ENCODE results near the gene EGR1.
"Not testable (repeated sequence)": the region's sequence is repeated elsewhere in the genome, so short reads cannot be mapped to it uniquely, and the experiment has no call there.

Gene EGR1

DNA sequence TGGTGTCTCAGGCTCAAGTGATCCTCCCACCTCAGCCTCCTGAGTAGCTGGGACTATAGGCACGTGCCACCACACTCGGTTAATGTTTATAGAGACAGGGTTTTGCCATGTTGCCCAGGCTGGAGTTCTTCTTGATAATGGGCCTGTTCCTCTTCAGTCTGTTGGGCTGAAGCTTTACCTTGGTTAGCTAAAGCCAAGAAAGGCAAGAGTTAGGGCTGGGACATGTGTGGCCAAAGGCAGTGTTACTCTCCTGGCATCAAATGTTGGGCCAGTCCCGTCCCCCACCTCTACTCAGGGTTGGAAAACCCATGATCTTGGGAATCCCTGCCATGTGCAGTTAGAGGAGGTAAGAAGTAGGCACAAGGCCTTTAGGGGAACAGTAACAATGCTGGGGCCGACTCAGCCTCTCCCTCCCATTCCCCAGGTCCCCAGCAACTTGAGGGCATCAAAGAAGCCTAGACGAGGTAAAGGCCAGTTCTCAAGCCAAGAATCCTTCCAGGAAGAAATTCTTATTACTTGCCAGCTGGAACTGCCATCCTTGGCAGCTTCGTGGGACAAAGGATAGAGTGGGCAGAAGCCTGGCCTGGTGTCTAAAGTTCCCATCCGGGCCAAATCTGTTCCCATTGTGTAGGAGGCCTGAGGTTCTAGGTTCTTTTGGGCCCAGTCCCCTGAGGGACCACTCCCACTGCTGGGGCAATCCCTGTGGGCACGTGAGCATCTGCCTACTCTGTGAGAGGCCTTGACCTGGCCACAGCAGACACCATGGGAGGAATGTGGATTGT, 4.5 kb downstream of the EGR1 start:
- no peak for DNase-seq (ENCODE audit: low read depth in 3 of 3)

DNA sequence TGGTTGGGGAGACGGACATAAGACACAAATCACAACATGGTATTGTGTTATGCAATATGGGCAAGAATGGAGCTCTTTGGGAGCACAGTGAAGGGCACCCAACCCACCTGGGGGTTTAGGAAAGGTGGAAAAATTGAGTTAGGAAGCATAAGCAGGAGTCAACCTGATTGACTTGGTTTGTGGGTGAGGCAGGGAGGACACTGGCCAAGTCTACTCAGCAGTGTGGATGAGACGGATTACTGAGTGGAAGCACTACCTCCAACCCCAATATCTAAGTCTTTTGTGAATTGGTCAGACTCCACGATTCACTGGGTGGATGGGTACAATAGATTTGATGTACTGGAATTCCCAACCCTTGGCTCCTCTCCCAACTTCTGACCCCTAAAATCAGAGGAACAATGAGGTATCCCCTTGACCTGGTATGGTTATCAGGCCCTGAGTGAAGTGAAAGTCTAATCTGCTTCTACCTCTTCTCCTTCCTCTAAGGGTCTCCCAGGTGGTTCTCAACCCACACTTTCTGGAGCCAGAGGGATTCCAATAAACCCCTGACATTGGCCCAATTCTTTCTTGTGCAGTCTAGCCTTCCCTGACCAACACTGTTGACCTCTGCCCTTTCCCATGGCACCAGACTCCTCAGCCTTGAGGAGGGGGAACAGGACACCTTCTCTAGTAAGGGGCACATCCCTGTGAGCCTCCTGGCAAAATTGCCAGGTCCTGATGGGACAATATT, 5.2 kb downstream of the EGR1 start:
- no peak for DNase-seq (ENCODE audit: low read depth in 3 of 3)

DNA sequence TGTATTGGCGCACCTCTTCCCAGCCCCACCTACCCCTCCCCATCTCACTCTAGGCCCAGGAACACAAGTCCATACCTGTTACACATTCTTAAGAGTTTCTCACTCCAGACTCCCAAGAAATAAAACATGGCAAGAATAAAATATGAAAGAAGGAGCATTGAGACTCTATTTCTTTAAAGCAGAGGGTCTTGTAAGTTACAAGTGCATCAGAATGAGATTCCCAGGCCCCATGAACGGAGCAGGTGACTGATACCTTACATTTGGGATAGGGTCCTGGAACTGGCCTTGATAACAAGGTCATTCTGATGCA, 5.7 kb downstream of the EGR1 start:
- DNase-seq (ENCODE audit: low read depth in 3 of 3), result no peak

DNA sequence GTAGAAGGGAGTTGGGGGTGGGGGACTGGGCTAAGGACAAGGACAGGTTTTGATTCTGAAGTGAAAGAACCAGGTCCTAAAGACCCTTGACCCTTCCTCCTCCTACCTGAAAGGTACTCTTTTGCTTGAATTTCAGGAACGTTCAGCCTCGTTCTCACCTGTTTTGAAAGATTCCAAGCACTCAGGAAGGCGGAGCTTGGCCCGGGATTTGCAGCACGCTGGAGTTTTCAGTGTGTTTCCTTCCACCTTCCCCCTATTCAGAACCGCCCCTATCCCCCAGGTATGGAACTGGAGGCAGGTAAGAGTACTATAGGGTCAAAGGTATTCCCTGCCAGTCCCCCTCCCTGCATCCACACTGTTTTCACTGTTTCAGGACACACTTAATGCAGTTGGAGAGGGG, 7.1 kb downstream of the EGR1 start:
- no peak for DNase-seq (ENCODE audit: low read depth in 3 of 3)

DNA sequence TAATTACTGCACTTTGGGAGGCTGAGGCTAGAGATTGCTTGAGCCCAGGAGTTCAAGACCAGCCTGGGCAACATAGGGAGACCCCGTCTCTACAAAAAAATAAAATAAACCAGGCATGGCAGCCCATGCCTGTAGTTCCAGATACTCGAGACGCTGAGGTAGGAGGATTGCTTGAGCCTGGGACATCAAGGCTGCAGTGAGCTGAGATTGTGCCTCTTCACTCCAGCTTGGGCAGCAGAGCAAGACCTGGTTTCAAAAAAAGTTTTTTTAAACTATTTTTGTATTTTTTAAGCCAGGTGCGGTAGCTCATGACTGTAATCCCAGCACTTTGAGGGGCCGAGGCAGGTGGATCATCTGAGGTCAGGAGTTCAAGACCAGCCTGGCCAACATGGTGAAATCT, 7.9 kb downstream of the EGR1 start:
- DNase-seq (ENCODE audit: low read depth in 3 of 3), result not testable (repeated sequence)

DNA sequence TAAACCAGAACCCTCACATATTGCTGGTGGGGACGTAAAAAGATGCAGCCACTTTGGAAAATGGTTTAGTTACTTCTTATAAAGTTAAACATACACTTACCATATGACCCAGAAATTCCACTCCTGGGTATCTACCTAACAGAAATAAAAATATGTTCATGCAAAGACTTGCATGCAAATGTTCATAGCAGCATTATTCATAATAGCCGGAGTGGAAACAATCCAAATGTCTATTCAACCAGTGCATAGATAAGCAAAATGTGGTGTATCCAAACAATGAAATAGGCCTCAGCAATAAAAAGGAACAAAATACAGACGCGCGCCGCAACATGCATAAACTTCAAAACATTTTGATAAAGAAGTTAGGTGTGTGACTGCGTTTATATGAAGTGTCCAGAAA, 11.6 kb downstream of the EGR1 start:
- DNase-seq (ENCODE audit: low read depth in 3 of 3), result no peak

DNA sequence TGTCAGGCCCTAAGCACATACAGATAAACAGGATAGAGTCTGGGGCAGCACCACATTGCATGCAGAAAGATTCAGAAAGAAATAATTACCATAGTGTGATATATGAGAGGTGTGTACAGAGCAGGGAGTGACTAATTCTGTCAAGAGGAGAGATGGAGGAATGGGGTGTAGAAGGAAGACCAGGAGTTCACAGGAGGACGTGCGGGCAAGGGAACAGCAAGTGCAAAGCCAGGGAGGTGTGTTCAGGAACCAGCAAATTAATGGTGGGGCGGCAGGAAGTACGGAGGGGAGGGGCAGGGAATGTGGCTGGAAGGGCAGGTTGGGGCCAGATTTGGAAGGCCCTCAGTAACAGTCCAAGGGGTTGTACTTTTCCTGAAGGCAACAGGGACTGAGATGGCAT, 17.4 kb downstream of the EGR1 start:
- no peak for DNase-seq (ENCODE audit: low read depth in 3 of 3)

DNA sequence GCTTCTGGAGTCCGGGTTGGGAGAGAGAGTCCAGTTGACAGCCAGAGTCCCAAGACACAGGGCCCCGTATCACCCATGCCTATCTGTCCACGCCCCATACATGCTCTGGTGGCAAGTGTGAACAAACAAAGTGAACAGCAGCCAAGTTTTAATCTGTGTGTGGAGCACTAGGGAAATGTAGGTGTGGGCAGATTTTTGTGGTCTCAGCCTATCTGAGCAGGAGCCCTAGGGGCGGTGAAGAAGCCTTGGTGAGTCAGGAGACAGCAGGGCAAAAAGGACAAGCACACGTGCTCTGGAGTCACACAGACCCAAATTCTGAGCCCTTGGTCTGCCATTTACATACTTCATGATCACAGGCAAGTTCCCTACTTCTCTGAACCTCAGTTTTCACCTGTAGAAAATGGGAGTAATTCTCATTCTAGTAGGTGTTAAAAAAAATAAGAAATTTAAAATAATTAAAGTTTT, 23.2 kb downstream of the EGR1 start:
- DNase-seq (ENCODE audit: low read depth in 3 of 3), result no peak

DNA sequence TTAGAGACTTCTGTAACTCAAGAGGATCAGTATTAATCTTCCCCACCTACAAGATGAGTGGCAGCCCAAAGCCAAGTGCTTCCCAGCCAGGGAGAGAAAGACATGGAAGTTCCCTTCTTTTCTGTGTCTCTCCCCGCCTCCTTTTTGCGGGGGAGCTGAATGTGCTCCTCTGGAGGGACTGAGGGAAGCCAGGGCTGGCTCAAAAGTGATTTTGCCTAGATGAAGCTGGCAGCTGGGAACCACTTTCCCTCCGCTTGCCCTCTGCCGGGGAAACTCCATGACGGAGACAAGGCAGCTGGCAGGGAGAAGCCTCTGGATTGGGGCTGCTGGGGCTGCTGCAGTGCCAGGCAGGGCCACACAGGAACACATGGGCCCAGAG, 24.4 kb downstream of the EGR1 start:
- no peak for DNase-seq (ENCODE audit: low read depth in 3 of 3)

DNA sequence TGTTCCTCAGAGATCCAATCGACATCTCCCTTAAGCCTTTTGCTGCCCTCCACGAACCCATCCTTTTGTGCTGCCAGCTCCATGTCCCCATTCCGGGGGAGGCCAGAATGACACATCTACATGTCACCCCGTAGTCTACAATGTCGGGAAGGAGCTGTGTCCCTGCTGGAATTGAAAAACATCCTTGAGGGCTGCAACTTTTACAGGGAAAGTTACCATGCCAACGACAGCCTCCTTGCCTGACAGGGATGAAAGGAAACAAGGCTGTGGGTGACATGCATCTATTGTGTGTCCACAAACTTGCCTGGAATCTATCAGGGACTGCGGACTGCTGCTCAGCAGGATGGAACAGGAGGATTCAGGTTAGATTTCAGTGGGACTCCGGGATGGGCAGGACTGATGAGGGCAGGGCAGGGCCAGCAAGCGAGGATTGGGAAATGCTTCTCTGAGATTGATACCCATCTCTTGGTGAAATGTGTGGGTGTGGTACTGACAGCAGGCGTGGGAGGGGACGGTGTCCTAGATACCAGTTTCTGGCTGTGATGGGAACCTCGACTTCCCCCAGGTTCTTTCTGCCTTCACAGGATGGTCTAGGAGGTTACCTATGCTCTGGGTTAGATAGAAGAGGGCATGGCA, 25.5 kb downstream of the EGR1 start:
- DNase-seq (ENCODE audit: low read depth in 3 of 3), result no peak

DNA sequence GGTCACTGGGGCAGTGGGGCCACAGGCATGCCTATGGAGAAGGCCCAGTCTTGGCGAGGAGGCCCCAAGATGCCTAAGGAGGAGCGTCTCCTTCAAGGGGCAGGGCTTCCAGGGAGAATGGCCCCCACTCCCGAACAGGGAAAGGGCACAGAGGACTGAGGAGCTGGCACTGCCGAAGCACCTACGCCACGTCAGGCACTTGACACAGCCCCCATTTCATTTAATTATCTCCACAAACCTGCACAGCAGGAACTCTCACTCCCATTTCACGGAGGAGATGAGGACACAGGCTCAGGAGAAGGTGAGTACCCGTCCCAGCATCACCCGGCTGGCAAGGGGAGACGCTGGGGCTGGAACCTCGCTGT, 26.0 kb downstream of the EGR1 start:
- no peak for DNase-seq (ENCODE audit: low read depth in 3 of 3)

DNA sequence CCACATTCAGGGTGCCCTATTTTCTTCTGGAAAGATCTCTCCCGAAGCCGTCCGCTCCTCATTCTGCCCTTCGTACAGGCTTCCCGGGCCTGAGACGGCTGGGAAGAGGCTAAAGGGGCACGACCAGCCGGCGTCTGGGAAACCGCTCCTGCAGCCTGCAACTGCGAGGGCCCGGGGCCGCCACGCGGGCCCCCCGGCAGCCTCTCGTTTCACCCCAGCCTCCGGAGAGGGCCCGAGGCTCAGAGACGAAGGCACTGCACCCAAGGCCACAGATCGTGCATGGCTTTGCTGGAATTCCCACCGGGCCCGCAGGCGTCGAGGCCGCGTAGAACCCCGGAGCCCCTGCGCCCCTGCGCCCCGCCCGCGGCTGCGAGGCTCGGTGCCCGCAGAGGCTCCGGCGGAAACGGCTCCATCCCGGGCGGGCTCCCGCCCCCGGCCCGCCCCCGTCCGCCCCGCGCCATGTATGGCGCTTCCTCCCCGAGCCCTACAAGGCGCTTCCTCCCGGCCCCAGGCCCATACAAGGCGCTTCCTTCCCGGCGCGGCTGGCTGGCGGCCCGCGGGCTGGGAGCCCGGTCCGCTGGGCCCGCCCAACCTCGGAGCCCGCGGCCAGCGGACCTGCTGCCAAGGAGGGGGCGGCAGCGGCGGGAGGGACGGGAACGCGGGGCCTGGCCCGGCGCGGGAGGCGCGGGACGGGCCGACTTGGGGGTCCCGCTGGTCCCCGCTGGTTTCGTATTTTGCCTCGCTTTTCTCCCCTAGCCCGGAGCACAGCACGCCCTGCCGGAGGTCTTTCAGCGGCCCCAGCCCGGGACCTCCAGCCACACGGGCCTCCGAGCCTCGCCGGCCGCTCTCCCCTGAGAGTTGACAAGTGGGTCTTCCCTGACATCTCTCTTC, 26.6 kb downstream of the EGR1 start:
- DNase-seq (ENCODE audit: low read depth in 3 of 3), result peak; percentile 71 to 83 (median 72)

DNA sequence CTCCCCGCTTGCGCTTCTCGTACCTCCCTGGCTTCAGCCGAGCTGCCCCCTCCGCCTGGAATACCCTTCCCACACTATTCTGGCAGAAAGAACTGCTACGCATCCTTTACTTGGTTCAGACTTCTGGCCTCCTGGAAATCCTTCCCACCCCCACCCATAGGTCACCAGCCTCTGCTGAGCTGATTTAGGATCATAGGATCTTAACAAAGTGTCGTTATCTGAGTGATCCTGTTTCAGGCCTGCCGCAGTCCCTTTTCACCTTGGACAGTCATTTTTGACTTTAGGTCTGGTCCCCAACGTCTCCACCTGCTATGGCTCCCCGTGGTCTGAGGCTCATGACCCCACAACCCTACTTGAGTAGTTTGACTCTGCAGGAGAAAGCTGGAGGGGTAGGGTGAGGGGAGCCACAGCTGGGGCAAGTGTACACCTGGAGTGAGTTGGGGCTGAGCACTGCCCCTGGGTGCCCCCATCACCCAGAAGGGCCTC, 27.3 kb downstream of the EGR1 start:
- no peak for DNase-seq (ENCODE audit: low read depth in 3 of 3)

DNA sequence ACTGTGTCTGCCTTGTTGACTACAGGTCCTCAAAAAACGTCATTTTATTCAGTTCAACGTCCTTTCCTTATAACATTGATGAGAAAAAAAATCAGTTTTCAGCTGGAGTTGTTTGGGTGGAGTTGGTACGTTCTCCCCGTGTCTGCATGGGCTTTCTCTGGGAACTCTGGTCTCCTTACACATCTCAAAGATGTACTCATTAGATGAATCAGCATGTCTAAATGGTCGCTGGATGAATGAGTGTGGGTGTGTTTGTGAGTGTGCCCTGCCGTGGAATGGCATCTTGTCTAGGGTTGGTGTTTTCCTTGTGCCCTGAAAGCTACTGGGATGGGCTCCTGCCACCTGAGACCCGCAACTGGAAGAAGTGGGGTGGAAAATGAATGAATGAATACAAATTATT, 30.1 kb downstream of the EGR1 start:
- no peak for DNase-seq (ENCODE audit: low read depth in 3 of 3)

DNA sequence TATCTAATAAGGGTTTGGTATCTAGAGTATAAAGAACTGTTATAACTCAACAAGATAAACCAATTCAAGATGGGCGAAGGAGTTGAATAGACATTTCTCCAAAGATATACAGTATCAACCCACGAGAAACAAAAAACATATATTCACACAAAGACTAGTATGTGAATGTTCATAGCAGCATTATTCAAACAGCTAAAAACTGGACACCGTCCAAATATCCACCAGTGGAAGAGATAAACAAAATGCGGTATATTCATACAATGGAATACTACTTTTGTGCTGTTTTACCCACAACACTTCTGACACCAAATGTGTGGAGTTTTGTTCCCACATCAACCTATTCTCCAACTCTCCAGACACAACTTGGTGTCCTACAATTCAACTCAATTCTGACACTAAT, 33.1 kb downstream of the EGR1 start:
- DNase-seq (ENCODE audit: low read depth in 3 of 3), result no peak

DNA sequence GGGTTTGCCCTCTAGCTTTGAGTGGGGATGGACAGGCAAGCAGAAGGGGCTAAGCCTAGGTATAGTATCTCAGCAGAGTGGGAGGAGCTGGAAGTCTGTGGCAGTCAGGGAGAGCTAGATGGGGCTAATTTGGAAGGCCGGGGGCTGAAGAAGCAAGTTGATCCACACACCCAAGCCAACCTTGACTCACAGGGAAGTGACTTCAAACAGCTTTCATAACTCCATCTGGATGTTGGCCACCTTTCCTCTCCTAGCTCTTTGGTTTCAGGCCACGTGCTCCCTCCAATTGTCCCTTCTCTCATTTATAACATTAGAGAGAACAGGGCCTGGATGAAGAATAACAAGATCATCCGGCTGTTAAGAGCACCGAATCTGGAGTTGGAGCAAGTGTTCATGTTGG, 36.8 kb downstream of the EGR1 start:
- DNase-seq (ENCODE audit: low read depth in 3 of 3), result no peak

DNA sequence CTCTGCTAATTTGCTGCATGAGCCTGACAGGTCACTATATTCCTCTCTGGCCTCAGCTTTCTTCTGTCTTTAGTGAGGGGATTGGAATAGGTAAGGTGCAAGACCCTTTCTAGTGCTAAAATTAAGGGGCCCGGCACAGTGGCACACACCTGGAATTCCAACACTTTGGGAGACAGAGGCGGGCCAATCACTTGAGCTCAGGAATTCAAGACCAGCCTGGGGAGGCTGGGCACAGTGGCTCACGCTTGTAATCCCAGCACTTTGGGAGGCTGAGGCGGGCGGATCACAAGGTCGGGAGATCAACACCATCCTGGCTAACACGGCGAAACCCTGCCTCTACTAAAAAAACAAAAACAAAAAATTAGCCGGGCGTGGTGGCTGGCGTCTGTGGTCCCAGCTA, 37.2 kb downstream of the EGR1 start:
- DNase-seq (ENCODE audit: low read depth in 3 of 3), result no peak

DNA sequence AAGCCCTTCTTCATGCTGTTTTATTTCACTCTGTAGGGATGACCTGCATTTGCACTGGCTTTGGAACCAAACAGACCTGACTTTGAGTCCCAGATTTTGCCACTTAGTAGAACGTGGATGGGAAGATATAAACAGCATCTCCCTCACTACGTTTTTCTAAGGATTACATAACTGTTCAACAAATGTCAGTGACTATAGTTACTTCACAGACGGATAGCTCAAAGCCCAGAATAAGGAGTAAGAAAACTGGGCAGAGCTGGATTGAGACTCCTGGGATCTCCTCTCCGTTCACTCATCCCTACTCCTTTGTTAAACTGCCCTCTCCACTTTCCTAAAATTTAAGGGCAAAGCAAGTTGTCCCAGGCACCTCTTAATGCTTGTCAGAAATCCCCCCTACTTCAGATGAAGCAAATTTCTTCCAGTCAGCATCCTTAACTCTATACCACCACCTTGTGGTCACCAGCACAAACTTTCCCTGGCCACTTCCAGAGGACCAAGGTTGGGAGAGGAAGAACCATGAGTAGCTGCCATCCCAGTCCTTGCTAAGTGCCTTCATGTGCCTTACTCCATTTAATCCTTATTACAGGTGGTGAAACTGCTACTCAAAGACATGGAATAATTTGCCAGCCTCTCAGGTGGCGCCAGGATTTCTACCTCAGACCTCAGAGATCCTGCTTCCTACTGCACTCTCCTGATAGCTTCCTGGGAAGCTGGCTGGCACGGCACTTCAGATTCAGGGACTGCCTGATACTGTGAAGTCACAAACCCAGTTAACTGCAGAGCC, 38.4 kb downstream of the EGR1 start:
- DNase-seq (ENCODE audit: low read depth in 3 of 3), result no peak

DNA sequence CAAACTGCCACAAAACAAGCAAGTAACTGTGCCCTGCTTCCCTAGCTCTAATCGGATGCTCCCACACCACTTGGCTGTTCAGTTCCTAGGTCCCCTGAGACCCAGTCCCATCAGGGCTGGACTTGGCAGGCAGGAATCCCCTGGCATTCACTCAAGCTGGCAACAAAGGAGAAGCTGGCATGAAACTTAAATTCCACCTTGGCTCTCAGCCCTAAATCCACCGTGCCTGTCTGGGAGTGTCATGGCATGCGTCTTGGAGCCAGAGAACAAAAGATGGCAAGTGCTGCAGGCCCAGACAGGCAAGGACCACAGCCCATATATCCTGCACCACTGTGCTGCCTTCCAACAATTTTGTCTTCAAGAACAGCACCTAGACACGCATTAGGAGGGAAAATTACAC, 39.5 kb downstream of the EGR1 start:
- DNase-seq (ENCODE audit: low read depth in 3 of 3), result no peak

DNA sequence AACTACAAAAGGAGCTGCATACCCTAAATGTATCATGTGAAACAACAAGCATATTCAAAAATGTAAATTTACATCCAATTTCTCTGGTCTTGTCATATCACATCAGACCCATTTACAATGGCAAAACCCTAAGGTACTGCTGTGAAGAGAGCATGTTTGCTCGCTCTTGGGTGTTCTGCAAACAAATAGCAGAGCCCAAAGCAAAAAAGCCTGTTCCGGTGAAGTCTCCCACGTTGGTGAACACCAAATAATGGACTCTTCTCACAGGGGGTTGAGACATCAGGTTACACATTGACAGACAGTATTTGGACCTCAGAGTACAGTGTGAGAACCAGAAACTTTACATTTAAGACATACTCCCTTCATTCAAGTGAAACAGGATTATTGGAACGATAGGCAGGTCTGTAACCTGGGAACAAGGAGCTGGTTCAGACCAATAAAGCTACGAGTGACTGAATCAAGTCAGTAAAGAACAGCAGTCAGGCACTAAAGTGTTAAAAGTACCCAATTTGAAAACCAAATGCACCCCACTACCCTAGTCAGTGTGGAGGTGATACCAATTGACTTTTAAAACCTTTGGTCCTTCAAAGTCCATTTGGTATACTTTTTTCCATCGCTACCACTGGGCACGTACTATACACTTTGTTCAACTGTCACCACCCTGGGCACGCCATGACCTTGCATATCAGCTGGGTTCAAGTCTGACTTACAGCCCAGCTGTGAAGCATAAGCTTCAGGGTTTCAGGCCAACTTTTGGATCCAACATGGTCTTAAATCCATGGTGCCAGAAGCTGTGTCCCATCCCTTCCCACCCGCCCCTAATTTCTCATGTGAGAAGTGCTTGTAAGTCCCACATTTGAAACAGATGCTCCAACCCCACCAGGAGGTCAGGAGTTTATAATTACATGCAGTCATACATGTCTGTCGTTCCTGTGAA, 41.4 kb downstream of the EGR1 start:
- DNase-seq (ENCODE audit: low read depth in 3 of 3), result no peak

Measured in stimulated activated CD4-positive, alpha-beta T cell treated with anti-CD3 and anti-CD28 coated beads, TNF-alpha, amount 100 ng/mL, for 24 hours (primary cell).